Activated B cell treated with CpG ODN at 0.5 μM for 24 hours (primary cell): ENCODE results near the gene PTPRD. TPM values are rescaled to one million over a fixed set of nuclear protein-coding genes. Genes with fewer than 3 reads are reported as not detected.

Experiments
- ATAC-seq: fragments of 200-7000 bp; cut with Tn5 transposase; one replicate; pipeline ENCODE4 v1.10.0; 2021; ENCODE audit warnings: low read depth, mild to moderate bottlenecking, moderate library complexity
- CTCF ChIA-PET: fragments of 350-600 bp; sonication (Branson Sonifier 250); formaldehyde crosslinking; loops from one replicate; lab custom pipeline; 2021; ENCODE audit warnings: antibody characterized with exemption; lab: Charles Lee
- POLR2A ChIA-PET: fragments of 350-600 bp; sonication (Branson Sonifier 250); formaldehyde crosslinking; loops from one replicate; lab custom pipeline; 2021; ENCODE audit warnings: antibody characterized with exemption; lab: Charles Lee
- DNase-seq: peaks from one replicate; pipeline ENCODE4 v3.0.0; 2022
- H3K27ac Mint-ChIP-seq: one replicate; pipeline ENCODE4 v1.8.0; 2020; ENCODE audit warnings: mixed read lengths
- H3K27me3 Mint-ChIP-seq: one replicate; pipeline ENCODE4 v1.8.0; 2021; ENCODE audit warnings: mixed read lengths
- H3K36me3 Mint-ChIP-seq: one replicate; pipeline ENCODE4 v1.8.0; 2021; ENCODE audit warnings: low read depth, mixed read lengths
- H3K4me1 Mint-ChIP-seq: one replicate; pipeline ENCODE4 v1.8.0; 2021; ENCODE audit warnings: mixed read lengths
- H3K4me3 Mint-ChIP-seq: one replicate; pipeline ENCODE4 v1.8.0; 2020; ENCODE audit warnings: mild to moderate bottlenecking, mixed read lengths
- H3K9me3 Mint-ChIP-seq: one replicate; pipeline ENCODE4 v1.8.0; 2020; ENCODE audit warnings: mixed read lengths
- CTCF ChIP-seq: fragments of 200-600 bp; IDR thresholded peaks from one replicate; pipeline ENCODE4 v1.8.0; 2022; ENCODE audit warnings: antibody characterized with exemption, mild to moderate bottlenecking
- intact Hi-C: fragments of 100-400 bp; cut with micrococcal nuclease; formaldehyde crosslinking; loops from one replicate; pipeline ENCODE4 v1.15.1; 2024
- total RNA-seq: library from RNA; stranded (reverse); gene quantifications from 2 replicates; pipeline ENCODE4 v1.2.3, GENCODE V29; 2022

Gene PTPRD
- total RNA-seq, 1 donor from 2014 or later = 0.04 TPM

- intact Hi-C loops = no loop called here
- CTCF ChIA-PET = no interaction called here
- Mint-ChIP-seq H3K27me3 (no peaks in the 10 kb centered on the region), H3K4me3 (no peak overlapping the region), H3K9me3 (peaks cover 1% of the 10 kb centered on the region), H3K27ac (no peak overlapping the region), H3K4me1 (no peaks in the 10 kb centered on the region), H3K36me3 (no peaks in the 10 kb centered on the region)
- TF ChIP-seq CTCF = no peak
- DNase-seq (no peak), ATAC-seq (no peak)
- POLR2A ChIA-PET = no interaction called here
These were observed 15.0 kb downstream of the PTPRD start for GRCh38 chr9:10597801-10598200.

GRCh38 chr9:10594482-10594881 lies 18.3 kb downstream of the PTPRD start:
- DNase-seq (no peak), ATAC-seq (no peak)
- intact Hi-C loops = no loop called here
- no peaks in the 10 kb centered on the region for H3K4me1 Mint-ChIP-seq
- no peak for TF ChIP-seq CTCF
- H3K9me3 Mint-ChIP-seq = peaks cover 6% of the 10 kb centered on the region
- no peak overlapping the region for H3K27ac Mint-ChIP-seq
- POLR2A ChIA-PET = no interaction called here
- no peak overlapping the region for H3K4me3 Mint-ChIP-seq
- no peaks in the 10 kb centered on the region for H3K27me3 Mint-ChIP-seq
- H3K36me3 Mint-ChIP-seq = no peaks in the 10 kb centered on the region
- CTCF ChIA-PET = no interaction called here

- ChIA-PET POLR2A (no interaction called here), CTCF (no interaction called here)
- Mint-ChIP-seq H3K4me1 (no peaks in the 10 kb centered on the region), H3K4me3 (no peak overlapping the region), H3K27ac (no peak overlapping the region), H3K36me3 (no peaks in the 10 kb centered on the region), H3K9me3 (peaks cover 12% of the 10 kb centered on the region), H3K27me3 (no peaks in the 10 kb centered on the region)
- intact Hi-C loops = no loop called here
- TF ChIP-seq CTCF = no peak
- DNase-seq = no peak
- ATAC-seq = no peak
These were observed 26.4 kb downstream of the PTPRD start for GRCh38 chr9:10586407-10586806.

- no peak for ATAC-seq
- ChIA-PET CTCF (no interaction called here), POLR2A (no interaction called here)
These were observed 41.1 kb downstream of the PTPRD start for GRCh38 chr9:10571699-10572098.

GRCh38 chr9:10566848-10567247 lies 46.0 kb downstream of the PTPRD start:
- no peak overlapping the region for H3K27ac Mint-ChIP-seq
- no peaks in the 10 kb centered on the region for H3K27me3 Mint-ChIP-seq
- no peak for TF ChIP-seq CTCF
- no peaks in the 10 kb centered on the region for H3K9me3 Mint-ChIP-seq
- no peaks in the 10 kb centered on the region for H3K36me3 Mint-ChIP-seq
- no peak for ATAC-seq
- DNase-seq = no peak
- ChIA-PET POLR2A (interaction anchor here (0.5 kb wide), 1 partner anchor 86 kb away, joined by 3 read pairs; no protein-coding TSS in a partner anchor), CTCF (no interaction called here)
- H3K4me1 Mint-ChIP-seq = no peaks in the 10 kb centered on the region
- H3K4me3 Mint-ChIP-seq = no peak overlapping the region
- intact Hi-C loops = no loop called here

More at GRCh38 chr9:10571699-10572098, 41.1 kb downstream of the PTPRD start:
- Mint-ChIP-seq H3K27me3 (no peaks in the 10 kb centered on the region), H3K4me3 (no peak overlapping the region), H3K36me3 (no peaks in the 10 kb centered on the region), H3K9me3 (peaks cover 2% of the 10 kb centered on the region), H3K4me1 (no peaks in the 10 kb centered on the region), H3K27ac (no peak overlapping the region)
- no peak for DNase-seq
- no peak for TF ChIP-seq CTCF
- intact Hi-C loops = no loop called here
